K562 (cell line): ENCODE results near the gene TRIM25.

Experiments
- CAMTA2 ChIP-seq: fragments of 250-450 bp; sonication (Bioruptor Pico); conservative IDR thresholded peaks from 2 replicates; pipeline ENCODE4 v1.5.1; 2022
- COPS2 ChIP-seq: fragments of 450-650 bp; conservative IDR thresholded peaks from 2 replicates; pipeline ENCODE4 v1.6.1; 2016; ENCODE audit warnings: mild to moderate bottlenecking, moderate library complexity
- EZH2 ChIP-seq: IDR thresholded peaks from 2 replicates; pipeline ENCODE4 v1.6.1; 2012; ENCODE audit warnings: low read depth, mild to moderate bottlenecking, inconsistent platforms, low read length, borderline replicate concordance
- YY1 ChIP-seq, 3 experiments: IDR thresholded peaks; 2 replicates each; pipeline ENCODE4 v1.6.1; 2011; ENCODE audit warnings: low read length in 2 of 3, mild to moderate bottlenecking in 2 of 3, moderate library complexity in 2 of 3, borderline replicate concordance in 1 of 3, control low read depth in 1 of 3, low read depth in 1 of 3; ENCODE audit not compliant: insufficient read depth in 3 of 3, insufficient replicate concordance in 2 of 3, control insufficient read depth in 1 of 3, insufficient read length in 1 of 3; ENCODE audit errors: extremely low read depth in 1 of 3
- ZKSCAN8 ChIP-seq: fragments of 200-800 bp; sonication (Bioruptor generic); IDR thresholded peaks from 2 replicates; pipeline ENCODE4 v1.6.1; 2016; ENCODE audit warnings: missing genetic modification characterization, missing compliant biosample characterization
- ZNF133 ChIP-seq: fragments of 250-450 bp; sonication (Bioruptor Pico); IDR thresholded peaks from 2 replicates; pipeline ENCODE4 v1.4.0; 2020; ENCODE audit warnings: mild to moderate bottlenecking
- ZNF165 ChIP-seq: fragments of 250-450 bp; sonication (Bioruptor Pico); IDR thresholded peaks from 2 replicates; pipeline ENCODE4 v1.4.0; 2020; ENCODE audit warnings: borderline replicate concordance
- ZNF431 ChIP-seq: sonication (generic); formaldehyde crosslinking; IDR thresholded peaks from 2 replicates; pipeline ENCODE4 v1.8.0; 2022; ENCODE audit warnings: mild to moderate bottlenecking, missing genetic modification reagents
- ZNF586 ChIP-seq: fragments of 450-650 bp; formaldehyde crosslinking; conservative IDR thresholded peaks from 2 replicates; pipeline ENCODE4 v1.4.0; 2020; ENCODE audit warnings: mild to moderate bottlenecking, moderate library complexity
- TF ChIP-seq, protein P1 (sequence below), 3 experiments: IDR thresholded peaks in 2 of 3; conservative IDR thresholded peaks in 1 of 3; 2 replicates each; pipeline ENCODE4 v1.5.1; 2011 to 2012; ENCODE audit warnings: low read length in 3 of 3, mild to moderate bottlenecking in 3 of 3, control low read depth in 2 of 3, improper control_type of control experiment in 1 of 3, inconsistent platforms in 1 of 3, low read depth in 1 of 3, mixed read lengths in 1 of 3, moderate library complexity in 1 of 3; ENCODE audit not compliant: insufficient read depth in 2 of 3
- TF ChIP-seq, protein P2 (sequence below): fragments of 250-450 bp; sonication (Bioruptor Pico); IDR thresholded peaks from 2 replicates; pipeline ENCODE4 v1.9.0; 2021; ENCODE audit warnings: mild to moderate bottlenecking

DNA sequence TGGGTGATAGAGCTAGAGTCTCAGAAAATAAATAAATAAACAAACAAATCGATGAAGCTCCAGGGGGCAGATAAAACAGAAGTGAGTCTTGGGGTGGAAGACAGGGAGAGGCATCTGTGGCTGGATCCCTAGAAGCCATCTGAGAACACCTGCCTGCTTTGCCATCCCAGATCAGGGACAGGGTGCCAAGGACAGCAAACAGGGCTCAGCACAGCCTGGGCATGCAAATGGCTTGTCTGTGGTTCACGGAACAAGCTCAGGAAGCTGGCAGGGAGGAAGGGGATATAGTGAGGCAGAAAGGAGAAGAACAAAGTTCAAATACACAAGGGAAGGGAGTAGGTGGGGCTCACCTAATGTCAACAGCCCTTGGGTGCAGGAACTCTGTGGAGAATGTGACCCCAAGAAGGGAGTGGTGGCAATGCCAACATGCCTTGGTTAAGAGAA is 27.5 kb downstream of the TRIM25 start:
- TF ChIP-seq CAMTA2 (CRISPR knock-in tag) (no peak), ZKSCAN8 (no peak), EZH2 (no peak), ZNF133 (CRISPR knock-in tag) (no peak), ZNF431 (CRISPR knock-in tag) (no peak), YY1 (IDR thresholded peaks at IDR 0.05; ENCODE audit: borderline replicate concordance in 1 of 3, control insufficient read depth in 1 of 3, extremely low read depth in 1 of 3, insufficient read depth in 3 of 3, insufficient read length in 1 of 3, insufficient replicate concordance in 2 of 3, low read depth in 1 of 3, low read length in 2 of 3) (no peak), ZNF165 (CRISPR knock-in tag) (no peak), ZNF586 (CRISPR knock-in tag) (no peak), COPS2 (no peak)
- TF ChIP-seq, protein P1, sequence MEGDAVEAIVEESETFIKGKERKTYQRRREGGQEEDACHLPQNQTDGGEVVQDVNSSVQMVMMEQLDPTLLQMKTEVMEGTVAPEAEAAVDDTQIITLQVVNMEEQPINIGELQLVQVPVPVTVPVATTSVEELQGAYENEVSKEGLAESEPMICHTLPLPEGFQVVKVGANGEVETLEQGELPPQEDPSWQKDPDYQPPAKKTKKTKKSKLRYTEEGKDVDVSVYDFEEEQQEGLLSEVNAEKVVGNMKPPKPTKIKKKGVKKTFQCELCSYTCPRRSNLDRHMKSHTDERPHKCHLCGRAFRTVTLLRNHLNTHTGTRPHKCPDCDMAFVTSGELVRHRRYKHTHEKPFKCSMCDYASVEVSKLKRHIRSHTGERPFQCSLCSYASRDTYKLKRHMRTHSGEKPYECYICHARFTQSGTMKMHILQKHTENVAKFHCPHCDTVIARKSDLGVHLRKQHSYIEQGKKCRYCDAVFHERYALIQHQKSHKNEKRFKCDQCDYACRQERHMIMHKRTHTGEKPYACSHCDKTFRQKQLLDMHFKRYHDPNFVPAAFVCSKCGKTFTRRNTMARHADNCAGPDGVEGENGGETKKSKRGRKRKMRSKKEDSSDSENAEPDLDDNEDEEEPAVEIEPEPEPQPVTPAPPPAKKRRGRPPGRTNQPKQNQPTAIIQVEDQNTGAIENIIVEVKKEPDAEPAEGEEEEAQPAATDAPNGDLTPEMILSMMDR (IDR thresholded peaks at IDR 0.05 in 2 of 3, conservative IDR thresholded peaks at IDR 0.05 in 1 of 3; ENCODE audit: insufficient read depth in 2 of 3, low read depth in 1 of 3, low read length in 3 of 3), result no peak
- TF ChIP-seq, protein P2, sequence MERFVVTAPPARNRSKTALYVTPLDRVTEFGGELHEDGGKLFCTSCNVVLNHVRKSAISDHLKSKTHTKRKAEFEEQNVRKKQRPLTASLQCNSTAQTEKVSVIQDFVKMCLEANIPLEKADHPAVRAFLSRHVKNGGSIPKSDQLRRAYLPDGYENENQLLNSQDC (CRISPR knock-in tag), result no peak
